Esophagus muscularis mucosa (tissue), 4 donors: ENCODE data around the gene YLPM1. TPM values are rescaled to one million over a fixed set of nuclear protein-coding genes. Genes with fewer than 3 reads are reported as not detected.

Experiments
- DNase-seq: peaks from one replicate; pipeline ENCODE4 v3.0.0-alpha.2; 2017; ENCODE audit errors: extremely low spot score
- H3K27ac ChIP-seq, 4 donors: fragments of 200-600 bp; sonication (generic); replicated peaks in 1 of 4; 1 replicate in 3 of 4; 2 replicates in 1 of 4; pipeline ENCODE4 v1.5.1; 2016 to 2019; ENCODE audit warnings: mild to moderate bottlenecking in 1 of 4
- H3K27me3 ChIP-seq, 4 donors: fragments of 200-600 bp; sonication (generic); one replicate each; pipeline versions ENCODE4 v1.5.1 to v1.6.0; 2016 to 2019
- H3K36me3 ChIP-seq, 4 donors: fragments of 200-600 bp; sonication (generic); one replicate each; pipeline ENCODE4 v1.5.1; 2016 to 2019
- H3K4me1 ChIP-seq, 4 donors: fragments of 200-600 bp; sonication (generic); one replicate each; pipeline ENCODE4 v1.5.1; 2016 to 2019
- H3K4me3 ChIP-seq, 4 donors: fragments of 200-600 bp; sonication (generic); 1 replicate in 2 of 4; 2 replicates in 2 of 4; pipeline ENCODE4 v1.5.1; 2016 to 2019; ENCODE audit warnings: mild to moderate bottlenecking in 4 of 4, moderate library complexity in 1 of 4
- H3K9me3 ChIP-seq, 4 donors: fragments of 200-600 bp; sonication (generic); 1 replicate in 3 of 4; 2 replicates in 1 of 4; pipeline ENCODE4 v1.5.1; 2016 to 2019
- EP300 ChIP-seq: sonication (generic); formaldehyde crosslinking; IDR thresholded peaks from one replicate; pipeline ENCODE4 v1.6.1; 2017; ENCODE audit warnings: antibody characterized with exemption
- POLR2A ChIP-seq: fragments of 450-650 bp; IDR thresholded peaks from one replicate; pipeline ENCODE4 v1.6.1; 2017; ENCODE audit warnings: antibody characterized with exemption, moderate library complexity, mild to moderate bottlenecking, low read depth
- POLR2AphosphoS5 ChIP-seq, 2 donors: sonication (generic); formaldehyde crosslinking; IDR thresholded peaks; one replicate each; pipeline ENCODE4 v1.6.1; 2017; ENCODE audit warnings: antibody characterized with exemption in 2 of 2
- WGBS: methylation state at CpG from one replicate; pipeline ENCODE4 v1.1.5; 2018; 5-methylcytosine and 5-hydroxymethylcytosine counted together
- intact Hi-C: fragments of 100-400 bp; cut with DNase I; formaldehyde crosslinking; loops from one replicate; pipeline ENCODE4 v1.15.1; 2023
- total RNA-seq, 4 donors: library from RNA; depleted of rRNA; stranded (reverse); fragments of >200 nt; gene quantifications; one replicate each; pipeline versions ENCODE4 v1.1.0 to v1.2.1, GENCODE V29; 2016
- TF ChIP-seq, protein P1 (sequence below), 3 experiments: fragments of 200-600 bp in 2 of 3; fragments of 450-650 bp in 1 of 3; sonication (generic) in 2 of 3; IDR thresholded peaks; one replicate each; pipeline ENCODE4 v1.5.1; 2017 to 2019; ENCODE audit warnings: antibody characterized with exemption in 3 of 3, mild to moderate bottlenecking in 2 of 3, moderate library complexity in 1 of 3

YLPM1 gene
- total RNA-seq, 4 donors from 2014 or later = 31.0 to 47.2 (median 36.0) TPM

DNA sequence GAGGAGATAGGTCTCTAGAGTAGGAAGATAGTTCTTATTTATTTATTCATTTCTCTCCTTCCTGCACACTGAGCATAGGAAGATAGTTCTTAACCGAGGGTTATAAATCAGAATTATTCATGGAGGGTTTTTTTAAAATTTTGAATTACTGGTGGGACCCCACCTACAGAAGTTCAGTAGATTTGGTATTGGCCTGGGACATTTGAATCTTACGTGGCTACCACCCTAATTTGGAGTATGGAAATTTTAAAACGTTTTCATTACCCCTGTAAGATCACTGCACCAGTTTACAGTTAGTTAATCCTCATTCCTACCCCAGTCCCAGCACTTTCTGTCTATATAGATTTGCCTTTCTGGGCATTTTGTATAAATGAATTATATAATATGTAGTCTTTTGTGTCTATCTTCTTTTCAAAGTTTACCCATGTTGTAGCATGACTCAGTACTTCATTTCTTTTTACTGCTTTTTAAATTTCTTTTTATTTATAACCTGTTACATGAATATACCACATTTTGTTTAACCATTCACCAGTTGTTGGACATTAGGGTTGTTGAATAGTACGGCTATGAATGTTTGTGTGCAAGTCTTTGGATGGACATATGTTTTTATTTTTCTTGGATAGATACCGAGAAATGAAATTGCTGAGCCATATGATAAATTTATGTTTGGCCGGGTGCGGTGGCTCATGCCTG is 44.9 kb downstream of the YLPM1 start:
- Histone ChIP-seq H3K36me3 (peaks cover 31 to 82% (median 75%) of the 10 kb centered on the region in 4 donors), H3K4me3 (no peak overlapping the region), H3K27me3 (no peaks in the 10 kb centered on the region), H3K27ac (no peak overlapping the region), H3K4me1 (no peaks in the 10 kb centered on the region), H3K9me3 (no peaks in the 10 kb centered on the region)
- 92% methylated on average over 7 of the region's 7 CpGs for WGBS
- DNase-seq = no peak
- intact Hi-C loops = no loop called here
- TF ChIP-seq, protein P1, sequence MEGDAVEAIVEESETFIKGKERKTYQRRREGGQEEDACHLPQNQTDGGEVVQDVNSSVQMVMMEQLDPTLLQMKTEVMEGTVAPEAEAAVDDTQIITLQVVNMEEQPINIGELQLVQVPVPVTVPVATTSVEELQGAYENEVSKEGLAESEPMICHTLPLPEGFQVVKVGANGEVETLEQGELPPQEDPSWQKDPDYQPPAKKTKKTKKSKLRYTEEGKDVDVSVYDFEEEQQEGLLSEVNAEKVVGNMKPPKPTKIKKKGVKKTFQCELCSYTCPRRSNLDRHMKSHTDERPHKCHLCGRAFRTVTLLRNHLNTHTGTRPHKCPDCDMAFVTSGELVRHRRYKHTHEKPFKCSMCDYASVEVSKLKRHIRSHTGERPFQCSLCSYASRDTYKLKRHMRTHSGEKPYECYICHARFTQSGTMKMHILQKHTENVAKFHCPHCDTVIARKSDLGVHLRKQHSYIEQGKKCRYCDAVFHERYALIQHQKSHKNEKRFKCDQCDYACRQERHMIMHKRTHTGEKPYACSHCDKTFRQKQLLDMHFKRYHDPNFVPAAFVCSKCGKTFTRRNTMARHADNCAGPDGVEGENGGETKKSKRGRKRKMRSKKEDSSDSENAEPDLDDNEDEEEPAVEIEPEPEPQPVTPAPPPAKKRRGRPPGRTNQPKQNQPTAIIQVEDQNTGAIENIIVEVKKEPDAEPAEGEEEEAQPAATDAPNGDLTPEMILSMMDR (IDR thresholded peaks at IDR 0.05) = no peak
- no peak for TF ChIP-seq POLR2A
- TF ChIP-seq POLR2AphosphoS5 (IDR thresholded peaks at IDR 0.05) = no peak
- TF ChIP-seq EP300 = no peak

- H3K27ac ChIP-seq = no peak overlapping the region
- WGBS = 88% methylated on average over 1 of the region's 1 CpG
- DNase-seq = no peak
- intact Hi-C loops = no loop called here
- TF ChIP-seq POLR2A = no peak
- TF ChIP-seq EP300 = no peak
- TF ChIP-seq, protein P1 (IDR thresholded peaks at IDR 0.05) = no peak
- TF ChIP-seq POLR2AphosphoS5 (IDR thresholded peaks at IDR 0.05) = no peak
- H3K9me3 ChIP-seq = no peaks in the 10 kb centered on the region
- H3K4me1 ChIP-seq = no peaks in the 10 kb centered on the region
- no peaks in the 10 kb centered on the region for H3K27me3 ChIP-seq
- peaks cover 41 to 96% (median 89%) of the 10 kb centered on the region in 4 donors for H3K36me3 ChIP-seq
- H3K4me3 ChIP-seq = no peak overlapping the region
Observed at GRCh38 chr14:74816124-74816523, 53.0 kb downstream of the YLPM1 start.

DNA sequence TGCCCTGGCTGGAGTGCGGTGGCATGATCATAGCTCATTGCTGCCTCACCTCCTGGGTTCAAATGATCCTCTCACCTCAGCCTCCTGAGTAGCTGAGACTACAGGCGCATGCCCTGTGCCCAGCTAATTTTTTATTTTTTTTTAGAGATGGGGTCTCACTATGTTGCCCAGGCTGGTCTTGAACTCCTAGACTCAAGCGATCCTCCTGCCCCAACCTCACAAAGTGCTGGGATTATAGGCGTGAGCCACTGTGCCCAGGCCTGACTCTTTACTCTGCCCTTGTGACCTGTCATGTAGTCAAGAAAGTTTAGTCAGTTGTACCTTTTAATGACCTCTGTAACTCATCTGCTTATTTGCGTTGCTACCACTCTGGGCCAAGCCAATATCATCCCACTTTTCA is 57.2 kb downstream of the YLPM1 start:
- no peaks in the 10 kb centered on the region for H3K27me3 ChIP-seq
- intact Hi-C loops = no loop called here
- TF ChIP-seq POLR2AphosphoS5 (IDR thresholded peaks at IDR 0.05) = no peak
- TF ChIP-seq POLR2A = no peak
- TF ChIP-seq, protein P1 (IDR thresholded peaks at IDR 0.05) = no peak
- TF ChIP-seq EP300 = no peak
- 93% methylated on average over 5 of the region's 5 CpGs for WGBS
- H3K9me3 ChIP-seq = no peaks in the 10 kb centered on the region
- H3K27ac ChIP-seq = no peak overlapping the region
- peaks cover 29 to 80% (median 66%) of the 10 kb centered on the region in 4 donors for H3K36me3 ChIP-seq
- no peaks in the 10 kb centered on the region for H3K4me1 ChIP-seq
- no peak overlapping the region for H3K4me3 ChIP-seq
- DNase-seq = no peak

DNA sequence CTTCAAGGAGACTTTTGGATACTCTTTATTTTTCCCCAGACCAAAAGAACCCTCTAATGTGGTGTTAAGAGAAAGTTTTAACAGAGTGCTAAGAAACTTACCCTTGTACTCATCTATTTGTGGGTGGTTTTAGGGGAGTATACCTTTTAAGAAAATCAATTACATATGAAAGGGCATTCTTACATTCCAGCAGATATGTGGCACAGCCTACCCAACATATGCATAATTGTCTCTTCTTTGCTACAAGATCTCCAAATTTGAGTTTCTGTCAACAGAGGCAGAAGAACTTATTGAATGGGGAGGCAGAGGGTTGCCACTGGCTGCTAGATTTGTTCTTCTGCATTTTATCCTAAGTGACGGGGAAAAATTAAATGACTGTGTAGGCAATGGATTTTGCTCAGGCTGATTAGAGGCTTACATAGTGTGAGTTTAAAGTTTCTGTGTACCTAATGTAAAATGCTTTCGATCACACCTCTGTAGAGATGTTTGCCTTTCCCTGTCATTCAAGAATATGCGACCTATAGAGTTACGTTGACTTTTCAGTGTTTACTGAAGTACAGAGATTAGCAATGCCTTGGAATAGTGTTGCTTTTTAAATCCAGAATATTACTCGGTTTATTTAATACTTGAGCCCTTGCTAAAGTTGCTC is 58.3 kb downstream of the YLPM1 start:
- TF ChIP-seq POLR2A = no peak
- no peak for TF ChIP-seq POLR2AphosphoS5 (IDR thresholded peaks at IDR 0.05)
- TF ChIP-seq, protein P1 (IDR thresholded peaks at IDR 0.05) = no peak
- TF ChIP-seq EP300 = no peak

More for the DNA sequence above, 58.3 kb downstream of the YLPM1 start:
- 94% methylated on average over 5 of the region's 5 CpGs for WGBS
- intact Hi-C loops = no loop called here
- peaks cover 27 to 70% (median 61%) of the 10 kb centered on the region in 4 donors for H3K36me3 ChIP-seq
- no peak overlapping the region for H3K27ac ChIP-seq
- H3K4me1 ChIP-seq = no peaks in the 10 kb centered on the region
- no peak overlapping the region for H3K4me3 ChIP-seq
- no peaks in the 10 kb centered on the region for H3K9me3 ChIP-seq
- no peaks in the 10 kb centered on the region for H3K27me3 ChIP-seq
- no peak for DNase-seq
